ENCODE data around the gene FLT1.

FLT1 gene

GRCh38 chr13:28322256-28322905, 172.5 kb downstream of the FLT1 start:
- Mint-ChIP-seq H3K27me3 (ENCODE audit: low read depth) (peaks cover 4% of the 10 kb centered on the region), H3K4me3 (no peak overlapping the region), H3K4me1 (peaks cover 62% of the 10 kb centered on the region), H3K36me3 (ENCODE audit: low read depth) (peaks cover 3% of the 10 kb centered on the region), H3K9me3 (no peaks in the 10 kb centered on the region), H3K27ac (peak overlapping the region in 2 of 3 experiments; percentile 38 to 52)
- TF ChIP-seq, protein P1, sequence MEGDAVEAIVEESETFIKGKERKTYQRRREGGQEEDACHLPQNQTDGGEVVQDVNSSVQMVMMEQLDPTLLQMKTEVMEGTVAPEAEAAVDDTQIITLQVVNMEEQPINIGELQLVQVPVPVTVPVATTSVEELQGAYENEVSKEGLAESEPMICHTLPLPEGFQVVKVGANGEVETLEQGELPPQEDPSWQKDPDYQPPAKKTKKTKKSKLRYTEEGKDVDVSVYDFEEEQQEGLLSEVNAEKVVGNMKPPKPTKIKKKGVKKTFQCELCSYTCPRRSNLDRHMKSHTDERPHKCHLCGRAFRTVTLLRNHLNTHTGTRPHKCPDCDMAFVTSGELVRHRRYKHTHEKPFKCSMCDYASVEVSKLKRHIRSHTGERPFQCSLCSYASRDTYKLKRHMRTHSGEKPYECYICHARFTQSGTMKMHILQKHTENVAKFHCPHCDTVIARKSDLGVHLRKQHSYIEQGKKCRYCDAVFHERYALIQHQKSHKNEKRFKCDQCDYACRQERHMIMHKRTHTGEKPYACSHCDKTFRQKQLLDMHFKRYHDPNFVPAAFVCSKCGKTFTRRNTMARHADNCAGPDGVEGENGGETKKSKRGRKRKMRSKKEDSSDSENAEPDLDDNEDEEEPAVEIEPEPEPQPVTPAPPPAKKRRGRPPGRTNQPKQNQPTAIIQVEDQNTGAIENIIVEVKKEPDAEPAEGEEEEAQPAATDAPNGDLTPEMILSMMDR (IDR thresholded peaks at IDR 0.05; ENCODE audit: unreplicated experiment in 3 of 3) = no peak

GRCh38 chr13:28321756-28322155, 173.2 kb downstream of the FLT1 start:
- H3K4me3 Mint-ChIP-seq = no peak overlapping the region
- H3K9me3 Mint-ChIP-seq = no peaks in the 10 kb centered on the region
- H3K4me1 Mint-ChIP-seq = peaks cover 68% of the 10 kb centered on the region
- peaks cover 3% of the 10 kb centered on the region for H3K36me3 Mint-ChIP-seq (ENCODE audit: low read depth)
- TF ChIP-seq, protein P1 (IDR thresholded peaks at IDR 0.05; ENCODE audit: unreplicated experiment in 3 of 3) = no peak
- H3K27ac Mint-ChIP-seq = peak overlapping the region; percentile 47 to 59 (median 52)
- H3K27me3 Mint-ChIP-seq (ENCODE audit: low read depth) = peaks cover 4% of the 10 kb centered on the region

- H3K27me3 Mint-ChIP-seq (ENCODE audit: low read depth) = peaks cover 4% of the 10 kb centered on the region
- peaks cover 3% of the 10 kb centered on the region for H3K36me3 Mint-ChIP-seq (ENCODE audit: low read depth)
- H3K9me3 Mint-ChIP-seq = no peaks in the 10 kb centered on the region
- peaks cover 73% of the 10 kb centered on the region for H3K4me1 Mint-ChIP-seq
- no peak overlapping the region for H3K4me3 Mint-ChIP-seq
- H3K27ac Mint-ChIP-seq = peak overlapping the region; percentile 47 to 59 (median 52)
- TF ChIP-seq, protein P1 (IDR thresholded peaks at IDR 0.05; ENCODE audit: unreplicated experiment in 3 of 3) = no peak
Measured at GRCh38 chr13:28320884-28321574, 173.9 kb downstream of the FLT1 start.

DNA sequence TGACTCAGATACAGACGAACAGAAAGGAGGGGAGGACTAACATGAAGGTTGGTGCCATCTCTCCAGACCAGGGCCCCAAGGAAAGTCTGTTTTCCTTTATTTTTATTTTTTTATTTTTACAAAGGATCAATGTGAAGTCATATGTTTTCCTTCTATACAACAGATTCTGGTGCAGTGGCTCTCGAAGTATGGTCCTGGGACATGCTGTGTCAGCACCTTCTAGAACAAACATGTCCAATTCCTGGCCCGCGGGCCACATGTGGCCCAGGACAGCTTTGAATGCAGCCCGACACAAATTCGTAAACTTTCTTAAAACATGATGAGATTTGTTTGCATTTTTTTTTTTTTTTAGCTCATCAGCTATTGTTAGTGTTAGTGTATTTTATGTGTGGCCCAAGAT, 174.7 kb downstream of the FLT1 start:
- peaks cover 4% of the 10 kb centered on the region for H3K27me3 Mint-ChIP-seq (ENCODE audit: low read depth)
- peaks cover 75% of the 10 kb centered on the region for H3K4me1 Mint-ChIP-seq
- H3K9me3 Mint-ChIP-seq = no peaks in the 10 kb centered on the region
- TF ChIP-seq, protein P1 (IDR thresholded peaks at IDR 0.05; ENCODE audit: unreplicated experiment in 3 of 3) = no peak
- no peak overlapping the region for H3K4me3 Mint-ChIP-seq
- H3K27ac Mint-ChIP-seq = peak overlapping the region; percentile 74 to 100 (median 75)
- peaks cover 3% of the 10 kb centered on the region for H3K36me3 Mint-ChIP-seq (ENCODE audit: low read depth)

DNA sequence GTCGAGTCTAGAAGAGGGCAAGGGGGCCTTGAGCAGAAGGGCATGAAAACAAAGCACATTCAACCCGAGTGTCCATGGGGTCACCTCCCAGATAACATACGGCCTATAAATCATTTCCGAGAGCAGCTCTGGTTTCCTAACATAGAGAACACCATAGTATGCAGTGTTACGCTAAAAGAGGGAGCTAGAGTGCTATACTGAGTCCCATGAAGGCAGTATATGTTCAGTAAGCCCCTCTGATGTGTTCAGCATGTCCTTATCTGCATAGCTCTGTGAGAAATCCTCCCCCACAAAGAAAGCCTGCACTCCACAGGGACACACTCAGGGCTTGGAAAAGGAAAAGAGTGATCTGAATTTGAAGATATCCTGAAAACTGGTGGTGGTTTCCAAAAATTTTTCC, 175.4 kb downstream of the FLT1 start:
- H3K27ac Mint-ChIP-seq = peak overlapping the region; percentile 74 to 100 (median 75)
- H3K36me3 Mint-ChIP-seq (ENCODE audit: low read depth) = peaks cover 3% of the 10 kb centered on the region
- peak overlapping the region in 1 of 3 experiments; percentile 12 for H3K4me3 Mint-ChIP-seq
- H3K4me1 Mint-ChIP-seq = peaks cover 69% of the 10 kb centered on the region
- TF ChIP-seq, protein P1 (IDR thresholded peaks at IDR 0.05; ENCODE audit: unreplicated experiment in 3 of 3) = peak in 1 of 3 experiments; percentile 5
- H3K27me3 Mint-ChIP-seq (ENCODE audit: low read depth) = peaks cover 4% of the 10 kb centered on the region
- no peaks in the 10 kb centered on the region for H3K9me3 Mint-ChIP-seq

Measured in nephron (organoid).